HG03520 (cell line): ENCODE results near the gene ZBTB46.

ENCODE experiments used
- ATAC-seq: cut with Tn5 transposase; IDR thresholded peaks from one replicate; pipeline ENCODE4 v1.9.1; 2021; ENCODE audit warnings: mild to moderate bottlenecking, moderate library complexity; ENCODE audit not compliant: unreplicated experiment

Gene ZBTB46

GRCh38 chr20:63842258-63842657 is 11.2 kb upstream of the ZBTB46 start:
- ATAC-seq: no peak

GRCh38 chr20:63840405-63840828 is 9.4 kb upstream of the ZBTB46 start:
- no peak for ATAC-seq

- ATAC-seq: no peak
Observed at GRCh38 chr20:63839620-63840019, 8.6 kb upstream of the ZBTB46 start.

- ATAC-seq: no peak
Observed at GRCh38 chr20:63837479-63837878, 6.4 kb upstream of the ZBTB46 start.

DNA sequence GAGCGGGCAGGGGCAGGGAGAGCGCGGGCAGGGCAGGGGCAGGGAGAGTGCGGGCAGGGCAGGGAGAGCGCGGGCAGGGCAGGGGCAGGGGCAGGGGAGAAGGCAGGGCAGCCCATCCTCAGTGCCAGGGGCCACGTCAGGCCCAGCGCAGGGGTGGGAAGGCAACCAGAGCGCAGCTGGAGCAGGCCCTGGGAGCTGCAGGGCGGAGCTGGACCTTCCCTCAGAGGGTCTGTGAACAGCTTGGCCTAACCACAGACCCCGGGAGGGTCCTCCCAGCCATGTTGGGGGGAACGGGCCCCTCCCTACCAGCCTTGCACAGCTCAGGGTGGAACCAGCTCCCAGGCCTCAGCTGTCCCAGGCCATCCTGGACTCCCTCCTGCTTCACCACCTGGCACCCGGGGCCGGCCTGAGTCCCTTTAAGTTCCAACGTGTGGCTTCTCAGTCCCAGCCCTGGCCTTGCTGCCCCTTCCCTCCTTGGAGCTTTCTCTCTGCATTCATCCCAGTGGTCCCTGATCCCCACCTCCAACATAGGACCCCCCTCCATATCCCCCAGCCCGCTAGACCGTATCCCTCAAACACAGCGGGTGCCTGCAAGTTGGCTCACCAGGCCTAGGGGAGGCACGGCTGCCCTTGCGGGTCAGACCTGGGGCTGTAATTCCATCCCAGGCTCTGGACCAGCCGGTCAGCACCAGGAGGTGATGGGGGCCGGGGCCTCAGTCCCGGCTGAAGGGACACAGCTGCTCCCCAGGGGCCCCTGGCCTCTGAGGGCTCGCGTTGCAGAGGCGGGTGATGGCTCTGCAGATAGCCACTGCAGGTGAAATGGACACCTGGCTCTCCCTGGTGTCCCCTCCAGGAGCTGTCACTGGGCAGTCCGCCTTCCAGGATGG is 5.6 kb upstream of the ZBTB46 start:
- no peak for ATAC-seq

DNA sequence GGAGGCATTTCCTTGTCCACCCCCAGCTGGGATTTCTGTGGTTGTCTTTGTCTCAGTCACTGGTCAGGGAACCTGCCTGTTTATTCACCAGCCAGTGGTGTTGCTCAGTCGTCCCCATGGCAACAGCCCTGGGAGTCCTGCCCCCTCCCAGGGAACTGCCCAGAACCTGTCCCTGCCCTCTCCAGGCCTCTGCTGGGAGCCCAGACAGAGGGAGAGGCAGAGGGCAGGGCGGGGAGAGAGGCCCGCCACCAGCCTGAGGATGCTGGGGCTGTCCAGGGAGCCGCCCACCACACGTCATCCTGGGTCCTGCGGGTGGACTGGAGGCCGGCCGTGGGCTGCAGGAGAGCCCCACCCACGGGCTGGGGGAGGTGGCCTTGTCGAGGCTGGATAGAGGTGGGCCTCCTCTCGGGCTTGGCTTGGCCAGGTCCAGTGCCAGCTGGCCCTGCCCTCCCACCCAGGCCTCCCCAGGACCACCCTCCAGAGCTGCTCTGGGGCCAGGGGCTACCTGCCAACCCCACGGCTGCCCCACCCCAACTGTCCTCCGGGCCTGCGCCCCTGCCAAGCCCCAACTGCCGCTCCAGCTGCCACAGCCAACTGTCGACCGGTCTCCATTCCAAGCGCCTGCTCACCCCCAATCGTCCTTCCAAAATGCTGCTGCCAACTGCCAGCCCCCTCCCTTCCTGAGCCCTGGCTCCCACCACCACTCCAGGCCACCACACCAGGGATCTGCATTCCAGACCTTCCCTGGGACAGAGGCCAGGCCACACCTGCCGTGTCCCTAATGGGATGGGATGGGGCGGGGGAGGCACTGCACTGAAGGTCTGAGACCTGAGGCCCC is 4.2 kb upstream of the ZBTB46 start:
- no peak for ATAC-seq

GRCh38 chr20:63834491-63834880 is 3.4 kb upstream of the ZBTB46 start:
- ATAC-seq: no peak

DNA sequence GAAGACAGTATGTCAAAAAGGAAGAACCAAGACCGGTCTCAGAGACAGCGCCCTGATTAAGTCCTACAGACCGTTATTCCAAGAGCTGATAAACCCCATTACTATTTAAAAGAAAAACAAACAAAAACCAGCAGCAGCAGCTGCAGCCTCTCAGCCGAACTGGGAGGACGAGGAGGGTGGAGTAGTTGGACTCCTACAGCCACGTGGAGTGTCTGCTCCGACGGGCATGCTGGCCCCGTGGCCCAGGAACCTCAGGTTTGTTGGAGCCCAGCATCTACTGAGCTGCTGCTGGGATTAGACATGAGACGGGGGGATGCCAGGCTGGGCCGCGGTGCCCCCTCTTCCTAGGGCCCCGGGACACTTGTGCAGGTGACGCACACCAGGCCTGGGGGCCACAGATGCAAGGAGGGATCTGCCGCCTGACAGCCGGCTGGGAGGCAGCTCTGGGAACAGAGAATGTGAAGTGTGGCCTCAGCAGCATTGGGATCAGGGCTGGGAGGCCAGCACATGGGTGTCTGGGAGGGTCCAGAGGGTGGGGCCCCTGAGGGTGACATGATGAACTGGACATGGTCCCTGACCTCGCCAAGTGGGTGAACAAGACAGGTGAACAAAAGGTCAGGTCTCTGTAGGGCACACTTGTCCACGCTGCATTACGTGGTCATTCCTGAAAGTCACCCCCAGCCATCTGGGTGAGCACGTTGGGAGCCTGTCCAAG is 2.9 kb upstream of the ZBTB46 start:
- no peak for ATAC-seq

DNA sequence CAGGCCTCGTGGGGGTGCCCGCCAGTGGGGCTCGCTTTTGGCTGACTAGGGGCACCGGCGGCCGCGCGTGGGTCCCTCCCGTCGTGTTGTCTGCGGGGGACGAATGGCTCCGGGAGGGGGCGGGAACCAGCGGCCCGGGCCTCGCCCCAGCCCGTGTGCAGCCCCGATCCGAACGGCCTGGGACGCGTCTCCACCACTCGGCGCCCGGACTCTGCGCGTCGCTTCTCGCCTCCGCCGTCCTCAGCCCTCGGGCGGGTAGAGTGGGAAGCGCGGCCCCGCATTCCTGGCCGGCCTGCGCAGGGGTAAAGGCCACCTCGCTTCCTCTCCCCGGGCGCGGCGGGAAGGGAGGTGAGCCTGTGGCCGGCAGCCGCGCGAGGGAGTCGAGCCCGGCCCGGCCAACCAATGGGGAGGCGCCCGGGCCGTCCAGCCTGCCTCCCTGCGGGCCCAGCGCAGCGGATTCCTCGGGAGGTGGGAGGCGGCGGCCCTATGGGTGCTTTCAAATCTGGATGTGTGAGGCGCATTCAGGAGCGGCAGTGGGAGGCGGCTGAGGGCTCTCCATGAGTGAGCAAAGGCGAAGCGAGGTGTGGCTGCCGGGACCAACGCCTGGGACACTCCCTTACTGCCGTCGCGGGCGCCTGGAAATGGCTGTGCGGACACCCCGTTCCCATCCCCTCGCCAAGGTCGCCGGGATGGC is 1.1 kb upstream of the ZBTB46 start:
- no peak for ATAC-seq

GRCh38 chr20:63831646-63831992 is 555 bp upstream of the ZBTB46 start:
- peak; percentile 11 for ATAC-seq

DNA sequence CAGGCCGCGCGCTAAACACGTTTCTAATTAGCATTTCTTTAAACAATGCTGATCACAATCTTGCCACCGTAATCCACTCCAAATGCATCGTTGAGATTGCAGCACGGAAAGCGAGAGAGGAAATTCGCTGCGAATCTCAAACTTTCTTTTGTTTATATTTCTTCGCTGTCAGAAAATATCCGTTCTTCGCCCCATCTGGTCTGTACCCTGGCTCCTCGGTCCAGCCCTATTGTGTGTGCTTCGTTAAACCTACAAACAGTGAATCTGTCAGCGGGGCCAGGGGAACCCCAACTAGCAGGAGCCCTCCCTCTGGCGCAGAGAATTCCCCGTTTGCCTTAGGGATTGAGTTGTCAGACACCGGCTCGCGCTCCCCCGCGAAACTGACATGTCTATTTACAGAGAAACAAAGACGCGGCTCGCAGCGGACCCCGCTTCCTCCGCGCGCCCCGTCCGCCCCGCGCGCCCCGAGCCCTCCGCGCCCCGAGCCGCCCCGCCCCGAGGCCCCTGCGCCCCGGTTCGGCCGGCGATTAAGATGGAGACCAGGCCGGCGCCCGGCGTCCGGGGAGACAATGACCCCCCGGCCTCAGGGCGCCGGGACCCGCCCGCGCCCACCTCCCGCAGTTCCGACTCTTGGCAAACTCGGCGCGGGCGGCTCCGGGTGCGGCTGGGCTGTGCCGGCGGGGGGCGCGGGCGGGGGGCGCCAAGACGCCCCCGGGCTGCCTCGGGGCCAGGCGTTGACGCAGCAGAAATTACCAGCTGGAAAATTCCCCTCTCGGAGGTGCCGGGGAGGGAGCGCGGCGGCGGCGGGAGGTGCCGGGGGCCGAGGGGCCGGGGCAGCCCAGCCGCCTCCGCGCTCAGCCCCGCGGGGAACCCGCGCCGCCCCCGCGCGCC is 874 bp downstream of the ZBTB46 start:
- no peak for ATAC-seq

DNA sequence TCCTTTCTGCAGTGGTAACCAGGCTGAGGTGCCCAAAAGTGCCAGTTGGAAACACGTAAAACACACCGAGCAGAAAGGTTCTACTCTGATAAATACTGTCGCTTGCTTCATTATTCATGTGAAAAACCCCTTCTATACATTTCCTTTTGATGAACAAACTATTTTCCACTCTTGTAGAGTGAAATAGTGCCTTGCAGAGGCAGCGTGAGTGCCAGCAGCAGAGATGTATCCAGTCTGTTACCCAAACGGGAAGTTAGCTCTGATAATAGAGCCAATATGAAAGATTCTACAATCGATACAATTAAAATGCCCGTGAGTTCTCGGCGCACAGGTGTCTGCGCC is 1.5 kb downstream of the ZBTB46 start:
- no peak for ATAC-seq

DNA sequence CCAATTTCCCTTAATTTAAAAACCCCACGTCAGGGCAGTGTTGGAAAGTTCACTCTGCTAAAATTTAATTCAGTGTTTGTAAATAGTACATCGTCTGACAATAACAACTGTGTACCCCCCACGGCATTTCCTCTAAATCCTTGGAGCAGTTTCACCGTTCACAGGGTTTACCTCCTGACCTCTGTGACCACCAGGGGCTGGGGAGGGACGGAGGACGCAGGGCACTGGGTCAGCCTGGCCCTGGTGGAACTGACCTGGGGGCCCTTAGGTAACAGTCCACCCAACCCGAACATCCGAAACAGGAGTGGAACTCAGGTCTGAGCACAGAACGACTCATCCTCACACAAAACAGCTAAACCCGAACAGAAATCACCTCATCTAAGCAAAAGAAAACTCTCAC is 2.1 kb downstream of the ZBTB46 start:
- no peak for ATAC-seq

- no peak for ATAC-seq
Observed at GRCh38 chr20:63828545-63828944, 2.5 kb downstream of the ZBTB46 start.

DNA sequence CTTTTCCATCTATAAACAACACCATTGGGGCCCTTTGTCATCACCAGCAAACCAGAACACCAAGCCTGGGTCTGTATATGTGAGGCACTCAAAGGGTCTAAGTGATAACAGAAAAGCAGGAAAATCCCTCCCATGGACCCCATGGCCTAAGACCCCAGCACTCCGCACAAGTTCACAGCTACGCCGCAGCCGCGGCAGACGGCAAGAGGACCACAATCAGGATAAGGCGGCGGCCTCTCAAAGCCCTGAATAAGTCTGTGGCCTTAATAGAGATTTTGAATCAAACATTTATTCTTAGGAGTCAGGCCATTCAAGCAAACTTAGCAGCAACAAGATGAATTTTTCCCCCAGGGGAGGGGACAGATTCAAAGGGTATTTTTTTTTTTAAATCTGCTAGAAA is 2.9 kb downstream of the ZBTB46 start:
- ATAC-seq: no peak

DNA sequence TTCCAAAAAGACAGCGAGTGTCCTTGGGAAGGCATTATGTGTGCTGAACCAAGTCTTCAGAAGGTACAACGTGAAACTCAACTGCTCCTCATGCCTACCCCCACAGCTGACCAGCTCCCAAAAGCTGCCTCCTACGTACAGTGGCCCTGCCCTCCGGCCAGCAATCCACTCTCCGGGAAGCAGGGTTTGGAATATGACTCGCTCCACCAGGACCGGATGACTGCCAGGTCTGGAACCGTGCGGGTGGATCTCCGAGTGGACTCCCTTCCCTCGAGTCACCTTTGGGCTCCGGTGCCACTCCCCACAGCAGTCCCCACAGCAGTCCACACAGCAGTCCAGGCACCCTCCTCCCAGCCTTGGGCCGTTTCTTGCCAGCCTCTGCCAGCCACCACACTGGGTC is 4.3 kb downstream of the ZBTB46 start:
- no peak for ATAC-seq

GRCh38 chr20:63825331-63826118 is 5.5 kb downstream of the ZBTB46 start:
- no peak for ATAC-seq

GRCh38 chr20:63823691-63824311 is 7.3 kb downstream of the ZBTB46 start:
- no peak for ATAC-seq

DNA sequence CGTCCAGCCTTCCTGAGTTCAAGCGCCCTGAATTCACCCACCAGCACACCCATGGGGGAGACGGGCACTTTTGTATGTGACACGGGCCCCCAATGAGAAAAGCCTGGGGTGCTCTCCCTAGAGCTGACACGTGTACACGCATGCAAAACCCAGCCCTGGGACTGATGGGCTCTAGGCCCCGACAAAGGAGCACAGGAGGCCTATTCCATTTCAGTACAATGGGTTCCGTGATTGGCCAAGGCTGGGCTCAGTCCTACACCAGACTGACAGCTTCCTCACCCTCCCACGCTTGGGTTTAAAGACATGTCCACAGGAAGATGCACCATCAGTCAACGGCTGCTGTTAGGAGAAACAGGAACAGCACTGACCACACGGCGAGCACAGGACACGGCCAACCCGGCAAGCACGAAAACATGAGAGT is 8.8 kb downstream of the ZBTB46 start:
- no peak for ATAC-seq
